HG03135 (cell line): ENCODE measurements around the gene SOCS1.
"Not testable (repeated sequence)": the region's sequence is repeated elsewhere in the genome, so short reads cannot be mapped to it uniquely, and the experiment has no call there.

Source experiments
- ATAC-seq: cut with Tn5 transposase; IDR thresholded peaks from one replicate; pipeline ENCODE4 v1.9.1; 2021; ENCODE audit warnings: mild to moderate bottlenecking, moderate library complexity; ENCODE audit not compliant: unreplicated experiment

The SOCS1 gene

GRCh38 chr16:11231367-11231970 lies 24.5 kb downstream of the SOCS1 start:
- ATAC-seq, result no peak

GRCh38 chr16:11229906-11230305 lies 26.1 kb downstream of the SOCS1 start:
- no peak for ATAC-seq

GRCh38 chr16:11229432-11229831 lies 26.6 kb downstream of the SOCS1 start:
- ATAC-seq, result no peak

- no peak for ATAC-seq
These were observed 30.1 kb downstream of the SOCS1 start for GRCh38 chr16:11225677-11226549.

GRCh38 chr16:11224894-11225676 lies 30.9 kb downstream of the SOCS1 start:
- ATAC-seq, result peak; percentile 82

- ATAC-seq, result no peak
These were observed 31.7 kb downstream of the SOCS1 start for GRCh38 chr16:11224096-11224893.

GRCh38 chr16:11220507-11220906 lies 35.5 kb downstream of the SOCS1 start:
- not testable (repeated sequence) for ATAC-seq

GRCh38 chr16:11219178-11219577 lies 36.8 kb downstream of the SOCS1 start:
- no peak for ATAC-seq

GRCh38 chr16:11218604-11218962 lies 37.4 kb downstream of the SOCS1 start:
- no peak for ATAC-seq

- no peak for ATAC-seq
These were observed 38.1 kb downstream of the SOCS1 start for GRCh38 chr16:11217651-11218603.

GRCh38 chr16:11215935-11216556 lies 40.0 kb downstream of the SOCS1 start:
- no peak for ATAC-seq

GRCh38 chr16:11213799-11214198 lies 42.2 kb downstream of the SOCS1 start:
- ATAC-seq, result no peak

GRCh38 chr16:11213373-11213772 lies 42.6 kb downstream of the SOCS1 start:
- ATAC-seq, result no peak

- ATAC-seq, result no peak
These were observed 43.2 kb downstream of the SOCS1 start for GRCh38 chr16:11212798-11213196.

- no peak for ATAC-seq
These were observed 43.8 kb downstream of the SOCS1 start for GRCh38 chr16:11211977-11212797.

- no peak for ATAC-seq
These were observed 44.7 kb downstream of the SOCS1 start for GRCh38 chr16:11211061-11211976.

GRCh38 chr16:11210260-11210659 lies 45.7 kb downstream of the SOCS1 start:
- ATAC-seq, result no peak
